Measurements from ENCODE around the gene ASAP2. TPM values are rescaled to one million over a fixed set of nuclear protein-coding genes. Genes with fewer than 3 reads are reported as not detected.
A peak's percentile ranks its signal among the peaks of the same experiment; 100 is the strongest.

The ASAP2 gene
- total and polyA plus RNA-seq, 9 of the 15 experiments (the other 6 are each of a cell fraction or from before 2014, with no cell fraction given): 0.06 to 4.3 (median 3.1) TPM

DNA sequence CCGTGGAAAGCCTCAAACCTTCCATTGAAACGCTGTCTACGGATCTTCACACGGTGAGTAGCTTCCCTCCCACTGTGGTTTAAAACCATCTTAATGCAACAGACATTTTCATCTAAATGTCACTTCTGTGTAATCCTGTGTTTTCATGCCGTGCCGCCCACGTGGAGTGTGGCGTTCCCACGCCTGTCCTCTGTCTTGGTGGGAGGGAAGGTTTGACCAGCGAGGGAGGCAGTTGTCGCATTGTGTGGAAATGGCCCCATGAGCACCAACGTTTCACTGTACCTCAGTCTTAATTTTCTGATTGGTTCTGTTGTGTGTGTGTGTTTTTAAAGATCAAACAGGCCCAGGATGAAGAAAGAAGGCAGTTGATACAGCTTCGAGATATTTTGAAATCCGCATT, 128.1 kb downstream of the ASAP2 start:
- Histone ChIP-seq H3K36me3 (ENCODE audit: control insufficient read depth, insufficient read depth, low read length) (no peaks in the 10 kb centered on the region), H3K79me2 (ENCODE audit: control insufficient read depth, insufficient read depth, low read length) (no peaks in the 10 kb centered on the region), H3K4me2 (ENCODE audit: insufficient read depth, low read length) (no peak overlapping the region), H3K9me1 (ENCODE audit: control insufficient read depth, insufficient read depth, low read length) (no peaks in the 10 kb centered on the region), H3K4me3 (no peak overlapping the region), H3K27me3 (ENCODE audit: control insufficient read depth in 2 of 2, insufficient read depth in 2 of 2, low read length in 2 of 2) (no peaks in the 10 kb centered on the region; a peak in 1 of 5 replicates), H3K9ac (ENCODE audit: insufficient read depth in 1 of 2, low read depth in 2 of 2, low read length in 2 of 2) (peak overlapping the region; percentile 30 to 31; a peak in 1 of 4 replicates), H2AFZ (ENCODE audit: low read depth, low read length) (peak overlapping the region; percentile 97), H4K20me1 (replicated peaks; ENCODE audit: control insufficient read depth, insufficient read depth, low read length) (no peaks in the 10 kb centered on the region), H3K9me3 (replicated peaks; ENCODE audit: control insufficient read depth, insufficient read depth, low read depth, low read length) (no peaks in the 10 kb centered on the region), H3K4me1 (replicated peaks in 1 of 2; ENCODE audit: control insufficient read depth in 2 of 2, insufficient read depth in 2 of 2, low read length in 2 of 2) (peaks cover 18 to 35% of the 10 kb centered on the region in 2 experiments), H3K27ac (ENCODE audit: extremely low read depth, low read depth, low read length) (peak overlapping the region; percentile 73; the same call in 2 of the 3 replicates)
- ChIA-PET CTCF (ENCODE audit: low intra/inter-chr PET ratio) (interaction anchor here (3.7 kb wide), 1 partner anchor 192 kb away, joined by 13 read pairs; no protein-coding TSS in a partner anchor), POLR2A (interaction anchor here (0.8 to 1.4 kb wide), 2 partner anchors 21 to 96 kb away, joined by 3 read pairs; no protein-coding TSS in a partner anchor)
- WGBS (ENCODE audit: insufficient coverage, low coverage, missing lambda C conversion rate): 78% methylated on average over 14 of the region's 14 CpGs
- peak; percentile 55 for FAIRE-seq
- intact Hi-C loops (cut with micrococcal nuclease): no loop called here
- no peak for DNase-seq (ENCODE audit: extremely low read depth in 1 of 4, low spot score in 3 of 4)
- no peak for ATAC-seq
- in situ Hi-C loops (cut with MboI): no loop called here
- no TSS peak for BruUV-seq (replicated peaks)
- peak in 1 of 2 experiments; percentile 25 for TF ChIP-seq E2F6 (IDR thresholded peaks at IDR 0.05; ENCODE audit: borderline replicate concordance in 1 of 2, extremely low read depth in 1 of 2, insufficient read depth in 1 of 2, insufficient read length in 1 of 2, low read depth in 1 of 2, low read length in 1 of 2, poor library complexity in 1 of 2, severe bottlenecking in 1 of 2)
- no peak for TF ChIP-seq TAF9B (IDR thresholded peaks at IDR 0.05; ENCODE audit: partially characterized antibody)
- no peak for TF ChIP-seq U2AF2 (optimal IDR thresholded peaks at IDR 0.05; ENCODE audit: low read depth, low read length)
